Panc1 (cell line): ENCODE data around the gene PLPP4. TPM values are rescaled to one million over a fixed set of nuclear protein-coding genes. Genes with fewer than 3 reads are reported as not detected.

ENCODE experiments used
- ATAC-seq: fragments of 200-7000 bp; cut with Tn5 transposase; 2 replicates; pipeline ENCODE4 v1.9.1; 2020; ENCODE audit warnings: mild to moderate bottlenecking, moderate library complexity
- BruUV-seq: library from RNA; stranded (reverse); fragments of 400-500 nt; replicated peaks from 2 replicates; lab custom pipeline; 2021; lab: Mats Ljungman, UMichigan
- CTCF ChIA-PET: fragments of 300-600 bp; sonication (Branson Sonifier 250); formaldehyde crosslinking; loops from one replicate; lab custom pipeline; 2022; ENCODE audit warnings: antibody characterized with exemption; lab: Charles Lee
- POLR2A ChIA-PET: fragments of 300-600 bp; sonication (Branson Sonifier 250); formaldehyde crosslinking; loops from one replicate; lab custom pipeline; 2022; ENCODE audit warnings: antibody characterized with exemption; lab: Charles Lee
- DNase-seq: peaks from one replicate; pipeline ENCODE4 v3.0.0-alpha.2; 2010; ENCODE audit warnings: low read depth, low spot score
- H3K27ac ChIP-seq: 2 replicates; pipeline ENCODE4 v1.5.1; 2011; ENCODE audit warnings: mild to moderate bottlenecking, low read length, inconsistent platforms
- H3K27me3 ChIP-seq: fragments of 200-500 bp; sonication (Bioruptor generic); 2 replicates; pipeline ENCODE4 v1.6.0; 2014; ENCODE audit warnings: low read length, inconsistent platforms; ENCODE audit not compliant: control insufficient read depth, insufficient read depth
- H3K36me3 ChIP-seq: fragments of 200-500 bp; sonication (Bioruptor generic); 2 replicates; pipeline ENCODE4 v1.5.1; 2014; ENCODE audit warnings: inconsistent platforms, mild to moderate bottlenecking, low read length, moderate library complexity; ENCODE audit not compliant: control insufficient read depth, insufficient read depth
- H3K4me1 ChIP-seq: 2 replicates; pipeline ENCODE4 v1.5.1; 2011; ENCODE audit warnings: inconsistent platforms, mild to moderate bottlenecking, low read length, moderate library complexity; ENCODE audit not compliant: control insufficient read depth, insufficient read depth
- H3K4me3 ChIP-seq, 2 experiments: 2 replicates each; pipeline ENCODE4 v1.5.1; 2011 to 2012; ENCODE audit warnings: low read depth in 2 of 2, low read length in 2 of 2, mild to moderate bottlenecking in 2 of 2, inconsistent platforms in 1 of 2, moderate library complexity in 1 of 2
- H3K9me3 ChIP-seq: fragments of 200-500 bp; sonication (Bioruptor generic); 2 replicates; pipeline ENCODE4 v1.5.1; 2014; ENCODE audit warnings: low read depth, mild to moderate bottlenecking, inconsistent platforms, low read length, moderate library complexity; ENCODE audit not compliant: control insufficient read depth, insufficient read depth
- CTCF ChIP-seq: fragments of 450-650 bp; IDR thresholded peaks from 2 replicates; pipeline ENCODE4 v1.5.1; 2017; ENCODE audit warnings: mild to moderate bottlenecking
- POLR2AphosphoS5 ChIP-seq: IDR thresholded peaks from 2 replicates; pipeline ENCODE4 v1.6.1; 2012; ENCODE audit warnings: mild to moderate bottlenecking, low read depth, low read length, moderate library complexity
- SIN3A ChIP-seq: IDR thresholded peaks from 2 replicates; pipeline ENCODE4 v1.6.1; 2012; ENCODE audit warnings: low read depth, mild to moderate bottlenecking, low read length, moderate library complexity, borderline replicate concordance; ENCODE audit not compliant: insufficient read depth
- TCF7L2 ChIP-seq: IDR thresholded peaks from 2 replicates; pipeline ENCODE4 v1.6.1; 2011; ENCODE audit warnings: mild to moderate bottlenecking, low read depth, low read length, inconsistent platforms
- in situ Hi-C: cut with HindIII; loops from 2 replicates; pipeline ENCODE4 v1.10.0; 2016; ENCODE audit warnings: low sequenced_read_pairs, low pct_unique_long_range_greater_than_20kb
- intact Hi-C: fragments of 100-400 bp; cut with micrococcal nuclease; formaldehyde crosslinking; loops from one replicate; pipeline ENCODE4 v1.10.0; 2022; ENCODE audit not compliant: unreplicated experiment
- total RNA-seq: library from RNA; stranded (reverse); gene quantifications from one replicate; pipeline ENCODE4 v1.2.1, GENCODE V29; 2021; ENCODE audit not compliant: unreplicated experiment
- TF ChIP-seq, protein P1 (sequence below), 2 experiments: IDR thresholded peaks; 2 replicates each; pipeline ENCODE4 v1.6.1; 2011 to 2012; ENCODE audit warnings: low read depth in 2 of 2, control low read depth in 1 of 2, low read length in 1 of 2, mild to moderate bottlenecking in 1 of 2, moderate library complexity in 1 of 2; ENCODE audit not compliant: insufficient read depth in 1 of 2

PLPP4 gene
- total RNA-seq, 1 experiment from 2014 or later, result 0.18 TPM

- TF ChIP-seq, protein P1, sequence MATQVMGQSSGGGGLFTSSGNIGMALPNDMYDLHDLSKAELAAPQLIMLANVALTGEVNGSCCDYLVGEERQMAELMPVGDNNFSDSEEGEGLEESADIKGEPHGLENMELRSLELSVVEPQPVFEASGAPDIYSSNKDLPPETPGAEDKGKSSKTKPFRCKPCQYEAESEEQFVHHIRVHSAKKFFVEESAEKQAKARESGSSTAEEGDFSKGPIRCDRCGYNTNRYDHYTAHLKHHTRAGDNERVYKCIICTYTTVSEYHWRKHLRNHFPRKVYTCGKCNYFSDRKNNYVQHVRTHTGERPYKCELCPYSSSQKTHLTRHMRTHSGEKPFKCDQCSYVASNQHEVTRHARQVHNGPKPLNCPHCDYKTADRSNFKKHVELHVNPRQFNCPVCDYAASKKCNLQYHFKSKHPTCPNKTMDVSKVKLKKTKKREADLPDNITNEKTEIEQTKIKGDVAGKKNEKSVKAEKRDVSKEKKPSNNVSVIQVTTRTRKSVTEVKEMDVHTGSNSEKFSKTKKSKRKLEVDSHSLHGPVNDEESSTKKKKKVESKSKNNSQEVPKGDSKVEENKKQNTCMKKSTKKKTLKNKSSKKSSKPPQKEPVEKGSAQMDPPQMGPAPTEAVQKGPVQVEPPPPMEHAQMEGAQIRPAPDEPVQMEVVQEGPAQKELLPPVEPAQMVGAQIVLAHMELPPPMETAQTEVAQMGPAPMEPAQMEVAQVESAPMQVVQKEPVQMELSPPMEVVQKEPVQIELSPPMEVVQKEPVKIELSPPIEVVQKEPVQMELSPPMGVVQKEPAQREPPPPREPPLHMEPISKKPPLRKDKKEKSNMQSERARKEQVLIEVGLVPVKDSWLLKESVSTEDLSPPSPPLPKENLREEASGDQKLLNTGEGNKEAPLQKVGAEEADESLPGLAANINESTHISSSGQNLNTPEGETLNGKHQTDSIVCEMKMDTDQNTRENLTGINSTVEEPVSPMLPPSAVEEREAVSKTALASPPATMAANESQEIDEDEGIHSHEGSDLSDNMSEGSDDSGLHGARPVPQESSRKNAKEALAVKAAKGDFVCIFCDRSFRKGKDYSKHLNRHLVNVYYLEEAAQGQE (IDR thresholded peaks at IDR 0.05; ENCODE audit: insufficient read depth in 1 of 2, low read depth in 2 of 2, low read length in 1 of 2), result no peak
- no peak for TF ChIP-seq CTCF
- TF ChIP-seq SIN3A, result no peak
- no peak for TF ChIP-seq TCF7L2
- TF ChIP-seq POLR2AphosphoS5, result no peak
- ChIA-PET CTCF (no interaction called here), POLR2A (no interaction called here)
- H3K9me3 ChIP-seq, result peaks cover 4% of the 10 kb centered on the region; the same call in 1 of the 2 replicates
- intact Hi-C loops (no loop called here), in situ Hi-C loops (no loop called here)
- DNase-seq, result no peak
- H3K27ac ChIP-seq, result no peak overlapping the region
- no peak for ATAC-seq
- no peak overlapping the region for H3K4me3 ChIP-seq
- H3K27me3 ChIP-seq, result no peaks in the 10 kb centered on the region
- no peaks in the 10 kb centered on the region for H3K36me3 ChIP-seq
- H3K4me1 ChIP-seq, result no peaks in the 10 kb centered on the region
- BruUV-seq, result no TSS peak
These were observed 153.8 kb downstream of the PLPP4 start for GRCh38 chr10:120610791-120611190.

DNA sequence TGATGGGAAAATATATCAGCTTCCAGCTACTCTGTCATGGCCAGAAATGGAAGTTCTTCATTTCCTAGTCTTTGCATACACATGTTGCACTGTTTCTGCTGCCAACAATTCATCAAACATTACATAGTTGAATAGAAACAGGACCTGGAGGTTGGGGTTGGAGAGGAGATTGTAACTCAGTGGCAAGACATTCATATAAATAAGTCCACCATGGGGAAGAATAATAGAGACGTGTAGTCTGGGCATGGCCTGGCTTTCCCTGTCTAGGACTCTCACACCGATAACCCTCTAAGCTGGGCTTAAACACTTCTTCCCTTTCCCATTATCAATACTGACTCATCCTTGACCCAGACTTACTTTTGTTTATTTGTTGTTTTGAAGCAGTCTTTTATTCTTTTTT lies 155.7 kb downstream of the PLPP4 start:
- Histone ChIP-seq H3K36me3 (no peaks in the 10 kb centered on the region), H3K4me1 (no peaks in the 10 kb centered on the region), H3K4me3 (no peak overlapping the region), H3K27ac (no peak overlapping the region), H3K27me3 (no peaks in the 10 kb centered on the region), H3K9me3 (peaks cover 16% of the 10 kb centered on the region)
- no peak for ATAC-seq
- in situ Hi-C loops, result no loop called here
- TF ChIP-seq SIN3A, result no peak
- no peak for TF ChIP-seq CTCF
- no peak for TF ChIP-seq POLR2AphosphoS5
- TF ChIP-seq TCF7L2, result no peak
- TF ChIP-seq, protein P1 (IDR thresholded peaks at IDR 0.05; ENCODE audit: insufficient read depth in 1 of 2, low read depth in 2 of 2, low read length in 1 of 2), result no peak
- no peak for DNase-seq
- no TSS peak for BruUV-seq
- CTCF ChIA-PET, result no interaction called here
- POLR2A ChIA-PET, result no interaction called here
- intact Hi-C loops, result no loop called here
